Heart left ventricle (tissue), 16 donors: Measurements from ENCODE around the gene CLEC4A. TPM values are rescaled to one million over a fixed set of nuclear protein-coding genes. Genes with fewer than 3 reads are reported as not detected.
"Not testable (repeated sequence)": the region's sequence is repeated elsewhere in the genome, so short reads cannot be mapped to it uniquely, and the experiment has no call there.

Experiments
- ATAC-seq, 4 donors: fragments of 200-7000 bp; cut with Tn5 transposase; one replicate each; pipeline ENCODE4 v1.9.1; 2020 to 2022; ENCODE audit warnings: moderate library complexity in 4 of 4, mild to moderate bottlenecking in 3 of 4, moderate number of reproducible peaks in 1 of 4
- DNase-seq, 5 donors: peaks; one replicate each; pipeline ENCODE4 v3.0.0-alpha.2; 2020
- H3K27ac ChIP-seq, 12 donors: fragments of 200-600 bp; sonication (generic) in 4 of 12; one replicate each; pipeline versions ENCODE4 v1.5.0 to v1.8.0; 2016 to 2022; ENCODE audit warnings: mild to moderate bottlenecking in 2 of 12
- H3K27me3 ChIP-seq, 9 donors: fragments of 200-600 bp; sonication (generic) in 2 of 9; one replicate each; pipeline versions ENCODE4 v1.5.1 to v1.8.0; 2016 to 2022; ENCODE audit warnings: mild to moderate bottlenecking in 3 of 9
- H3K36me3 ChIP-seq, 9 donors: fragments of 200-600 bp; sonication (generic) in 2 of 9; one replicate each; pipeline versions ENCODE4 v1.5.0 to v1.8.0; 2018 to 2022; ENCODE audit warnings: mild to moderate bottlenecking in 2 of 9
- H3K4me1 ChIP-seq, 12 donors: fragments of 200-600 bp; sonication (generic) in 4 of 12; one replicate each; pipeline versions ENCODE4 v1.5.0 to v1.8.0; 2016 to 2022; ENCODE audit warnings: mild to moderate bottlenecking in 3 of 12
- H3K4me3 ChIP-seq, 12 donors: fragments of 200-600 bp; sonication (generic) in 4 of 12; one replicate each; pipeline versions ENCODE4 v1.5.0 to v1.8.0; 2017 to 2022; ENCODE audit warnings: mild to moderate bottlenecking in 9 of 12, moderate library complexity in 4 of 12
- H3K9me3 ChIP-seq, 12 donors: fragments of 200-600 bp; sonication (generic) in 4 of 12; one replicate each; pipeline versions ENCODE4 v1.5.0 to v1.8.0; 2016 to 2022; ENCODE audit warnings: mild to moderate bottlenecking in 1 of 12
- WGBS, 4 donors: extraction: QIAGEN DNeasy Blood & Tissue Kit in 2 of 4; methylation state at CpG; one replicate each; pipeline versions ENCODE4 v1.1.5 to v1.1.7; 2013 to 2018; 5-methylcytosine and 5-hydroxymethylcytosine counted together
- intact Hi-C, 10 donors: fragments of 100-400 bp; cut with DNase I; formaldehyde crosslinking; loops; one replicate each; pipeline versions ENCODE4 v1.11.1 to v1.14.2; 2022
- polyA plus RNA-seq, 2 donors: library from polyadenylated mRNA; stranded (reverse); fragments of 200-250 nt; gene quantifications; one replicate each; pipeline ENCODE4 v1.2.3, GENCODE V29; 2013
- total RNA-seq, 9 donors: library from RNA; depleted of rRNA in 2 of 9; stranded (reverse); fragments of >200 nt in 2 of 9; fragmentation: NEBNext Ultra II Directional in 3 of 9; extraction: Animal tissue kit (Norgen Biotek cat#: 25700) in 3 of 9; gene quantifications; one replicate each; pipeline versions ENCODE4 v1.1.0 to v1.2.4, GENCODE V29; 2016 to 2023
- donor health status: ischemic (EF 13 %, LVEDD 7.1; RV severe dilation, severe dysfunction).
- donor health status: healthy with polysubstance abuse.
- donor health status: DM: no; HTN: yes; CAD: no.
- donor health status: DM: no; HTN: no; CAD: no.
- donor health status: ischemic (EF 25% LVEDD 6.9; RV normal size, moderate dysfunction).
- donor health status: ischemic (EF 25% LVEDD 5.7; RV mildly dilated, moderate dysfunction).
- donor health status: healthy.
- donor health status: DM: yes; HTN: yes; CAD: no.
- donor health status: ischemic (EF 35%, LVEDD 5.7; RV mildly dilated, moderate dysfunction).
- donor health status: nonischemic (EF 11% LVEDD 7.7; RV severe dilation, severe dysfunction).
- donor health status: DM: yes; HTN: yes; CAD: no.
- donor health status: PGD.
- donor health status: ischemic (EF 29% LVEDD 5.4; RV normal size, mild dysfunction).
- donor health status: nonischemic (EF 23%, LVEDD 6.1; RV moderate dilation, normal function).

CLEC4A gene
- total and polyA plus RNA-seq, 11 donors = 0.37 to 7.5 (median 0.58) TPM; not detected in 4

GRCh38 chr12:8183346-8183745 is 59.9 kb downstream of the CLEC4A start:
- WGBS, 4 donors = 96 to 98% (median 97%) methylated on average over 20 to 23 of the region's 23 CpGs

GRCh38 chr12:8184206-8184605 is 60.8 kb downstream of the CLEC4A start:
- ATAC-seq = not testable (repeated sequence)
- intact Hi-C loops = loop anchor here in 2 of 10 donors (5.0 to 10.0 kb wide), 3 partner anchors 51 to 77 kb away; no protein-coding TSS in a partner anchor

More at GRCh38 chr12:8183346-8183745, 59.9 kb downstream of the CLEC4A start:
- H3K27ac ChIP-seq, H3K9me3 ChIP-seq, H3K4me1 ChIP-seq, H3K27me3 ChIP-seq, H3K4me3 ChIP-seq, H3K36me3 ChIP-seq, DNase-seq, ATAC-seq: not testable (repeated sequence)
- intact Hi-C loops = loop anchor here in 2 of 10 donors (5.0 to 10.0 kb wide), 3 partner anchors 51 to 76 kb away; no protein-coding TSS in a partner anchor

GRCh38 chr12:8188088-8188487 is 64.7 kb downstream of the CLEC4A start:
- DNase-seq, H3K27me3 ChIP-seq, H3K36me3 ChIP-seq, H3K4me1 ChIP-seq, H3K9me3 ChIP-seq, H3K27ac ChIP-seq, ATAC-seq, H3K4me3 ChIP-seq: not testable (repeated sequence)
- 74 to 100% (median 83%) methylated on average over 1 to 2 of the region's 2 CpGs for WGBS, 4 donors
- intact Hi-C loops = loop anchor here in 2 of 10 donors (10.0 kb wide), 2 partner anchors 47 to 73 kb away; no protein-coding TSS in a partner anchor

More at GRCh38 chr12:8184206-8184605, 60.8 kb downstream of the CLEC4A start:
- H3K36me3 ChIP-seq, H3K27me3 ChIP-seq, H3K4me1 ChIP-seq, H3K4me3 ChIP-seq, H3K27ac ChIP-seq, H3K9me3 ChIP-seq, DNase-seq: not testable (repeated sequence)
- 93 to 95% methylated on average over 12 to 26 of the region's 28 CpGs; no CpG with 5 or more reads in 2 of the 4 donors for WGBS, 4 donors

Other genes starting within 250 kb of the CLEC4A start
- 10 to 100 TPM in 4 of 9 donors, 1 to 10 TPM in 5; 6.3 to 76.9 (median 9.4) TPM for gene SLC2A3, start 187.4 kb upstream of the CLEC4A start, total RNA-seq
- gene SLC2A3, start 187.4 kb upstream of the CLEC4A start, polyA plus RNA-seq = 1 to 10 TPM; 4.6 to 4.8 TPM
- 10 to 100 TPM; 22.7 to 34.7 (median 24.9) TPM for gene FOXJ2, start 90.9 kb upstream of the CLEC4A start, total RNA-seq
- 10 to 100 TPM in 1 of 2 donors, 1 to 10 TPM in 1; 9.4 to 20.3 TPM for gene FOXJ2, start 90.9 kb upstream of the CLEC4A start, polyA plus RNA-seq
- 10 to 100 TPM in 2 of 9 donors, 1 to 10 TPM in 7; 1.8 to 49.3 (median 3.7) TPM for gene C3AR1, start 57.3 kb upstream of the CLEC4A start, total RNA-seq
- gene C3AR1, start 57.3 kb upstream of the CLEC4A start, polyA plus RNA-seq = 1 to 10 TPM; 1.4 to 4.1 TPM
- gene NECAP1, start 41.3 kb upstream of the CLEC4A start, total RNA-seq = 10 to 100 TPM; 15.2 to 39.9 (median 19.2) TPM
- gene NECAP1, start 41.3 kb upstream of the CLEC4A start, polyA plus RNA-seq = 10 to 100 TPM in 1 of 2 donors, 1 to 10 TPM in 1; 9.6 to 20.1 TPM
- gene ZNF705A, start 33.4 kb downstream of the CLEC4A start, total RNA-seq = under 1 TPM in 1 of 9 donors, not detected in 8; 0.23 TPM
- not detected for gene ZNF705A, start 33.4 kb downstream of the CLEC4A start, polyA plus RNA-seq
- under 1 TPM in 5 of 9 donors, not detected in 4; 0.09 to 0.20 (median 0.16) TPM for gene FAM90A1, start 104.0 kb downstream of the CLEC4A start, total RNA-seq
- under 1 TPM; 0.03 to 0.19 TPM for gene FAM90A1, start 104.0 kb downstream of the CLEC4A start, polyA plus RNA-seq